Measurements from ENCODE around the gene MRPS11. TPM values are rescaled to one million over a fixed set of nuclear protein-coding genes. Genes with fewer than 3 reads are reported as not detected.

Gene MRPS11
- total and polyA plus RNA-seq, 9 of the 15 experiments (the other 6 are each of a cell fraction or from before 2014, with no cell fraction given), result 28.3 to 83.2 (median 53.1) TPM

DNA sequence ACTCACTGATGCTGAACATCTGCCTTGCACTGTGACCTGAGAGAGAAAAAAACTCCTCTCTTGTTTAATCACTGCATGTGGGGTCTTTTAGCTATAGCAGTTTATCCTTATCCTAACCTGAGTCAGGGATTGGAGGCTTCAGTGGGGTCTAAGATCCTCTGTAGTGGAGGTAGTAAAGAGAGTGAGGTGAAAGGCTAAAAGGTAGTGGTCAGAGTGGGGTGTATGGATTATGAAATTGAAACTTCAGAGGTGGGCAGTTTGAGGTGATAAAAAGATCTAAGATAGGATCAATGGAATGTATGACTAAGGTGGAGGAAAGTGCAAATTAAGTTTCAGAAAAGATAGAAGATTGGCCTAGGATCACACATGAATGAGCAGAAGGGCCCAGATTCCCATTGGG lies 42.5 kb downstream of the MRPS11 start:
- in situ Hi-C loops (cut with MboI), result no loop called here
- peaks cover 13% of the 10 kb centered on the region; the same call in 2 of the 3 replicates for H3K36me3 ChIP-seq (ENCODE audit: control insufficient read depth, insufficient read depth, low read length)
- no peak overlapping the region for H3K27ac ChIP-seq (ENCODE audit: extremely low read depth, low read depth, low read length)
- ChIA-PET CTCF (ENCODE audit: low intra/inter-chr PET ratio) (no interaction called here), POLR2A (interaction anchor here (1.0 kb wide), 1 partner anchor 13 kb away, joined by 4 read pairs; no protein-coding TSS in a partner anchor)
- H3K9ac ChIP-seq (ENCODE audit: insufficient read depth in 1 of 2, low read depth in 2 of 2, low read length in 2 of 2), result no peak overlapping the region
- H3K4me2 ChIP-seq (ENCODE audit: insufficient read depth, low read length), result no peak overlapping the region
- no peaks in the 10 kb centered on the region for H3K4me1 ChIP-seq (replicated peaks in 1 of 2; ENCODE audit: control insufficient read depth in 2 of 2, insufficient read depth in 2 of 2, low read length in 2 of 2)
- intact Hi-C loops (cut with micrococcal nuclease), result no loop called here
- no peak for FAIRE-seq
- BruUV-seq (replicated peaks), result no TSS peak
- H3K79me2 ChIP-seq (ENCODE audit: control insufficient read depth, insufficient read depth, low read length), result no peaks in the 10 kb centered on the region
- no peak overlapping the region for H2AFZ ChIP-seq (ENCODE audit: low read depth, low read length)
- no peaks in the 10 kb centered on the region for H3K9me3 ChIP-seq (replicated peaks; ENCODE audit: control insufficient read depth, insufficient read depth, low read depth, low read length)
- H3K9me1 ChIP-seq (ENCODE audit: control insufficient read depth, insufficient read depth, low read length), result no peaks in the 10 kb centered on the region
- DNase-seq (ENCODE audit: extremely low read depth in 1 of 4, low spot score in 3 of 4), result no peak
- no peak for TF ChIP-seq HES1 (IDR thresholded peaks at IDR 0.05; ENCODE audit: low read depth)
- TF ChIP-seq ZNF407 (IDR thresholded peaks at IDR 0.05; ENCODE audit: low read depth), result no peak
- TF ChIP-seq ZNF778 (CRISPR knock-in tag; IDR thresholded peaks at IDR 0.05), result no peak
- no peak for TF ChIP-seq ZNF780A (CRISPR knock-in tag; IDR thresholded peaks at IDR 0.05)
- no peak for TF ChIP-seq TCF7 (IDR thresholded peaks at IDR 0.05; ENCODE audit: borderline replicate concordance)
- no peak for TF ChIP-seq DMBX1 (CRISPR knock-in tag; IDR thresholded peaks at IDR 0.05; ENCODE audit: borderline replicate concordance)
- no peak for TF ChIP-seq KLF6 (CRISPR knock-in tag; IDR thresholded peaks at IDR 0.05; ENCODE audit: borderline replicate concordance)
- TF ChIP-seq ZC3H11A (IDR thresholded peaks at IDR 0.05; ENCODE audit: low read depth, low read length), result no peak
- no peak overlapping the region for H3K4me3 ChIP-seq
- ATAC-seq, result no peak
- no peaks in the 10 kb centered on the region for H3K27me3 ChIP-seq (ENCODE audit: control insufficient read depth in 2 of 2, insufficient read depth in 2 of 2, low read length in 2 of 2)
- H4K20me1 ChIP-seq (replicated peaks; ENCODE audit: control insufficient read depth, insufficient read depth, low read length), result no peaks in the 10 kb centered on the region

Data from K562 (cell line).